ENCODE measurements around the gene OR10G8.

DNA sequence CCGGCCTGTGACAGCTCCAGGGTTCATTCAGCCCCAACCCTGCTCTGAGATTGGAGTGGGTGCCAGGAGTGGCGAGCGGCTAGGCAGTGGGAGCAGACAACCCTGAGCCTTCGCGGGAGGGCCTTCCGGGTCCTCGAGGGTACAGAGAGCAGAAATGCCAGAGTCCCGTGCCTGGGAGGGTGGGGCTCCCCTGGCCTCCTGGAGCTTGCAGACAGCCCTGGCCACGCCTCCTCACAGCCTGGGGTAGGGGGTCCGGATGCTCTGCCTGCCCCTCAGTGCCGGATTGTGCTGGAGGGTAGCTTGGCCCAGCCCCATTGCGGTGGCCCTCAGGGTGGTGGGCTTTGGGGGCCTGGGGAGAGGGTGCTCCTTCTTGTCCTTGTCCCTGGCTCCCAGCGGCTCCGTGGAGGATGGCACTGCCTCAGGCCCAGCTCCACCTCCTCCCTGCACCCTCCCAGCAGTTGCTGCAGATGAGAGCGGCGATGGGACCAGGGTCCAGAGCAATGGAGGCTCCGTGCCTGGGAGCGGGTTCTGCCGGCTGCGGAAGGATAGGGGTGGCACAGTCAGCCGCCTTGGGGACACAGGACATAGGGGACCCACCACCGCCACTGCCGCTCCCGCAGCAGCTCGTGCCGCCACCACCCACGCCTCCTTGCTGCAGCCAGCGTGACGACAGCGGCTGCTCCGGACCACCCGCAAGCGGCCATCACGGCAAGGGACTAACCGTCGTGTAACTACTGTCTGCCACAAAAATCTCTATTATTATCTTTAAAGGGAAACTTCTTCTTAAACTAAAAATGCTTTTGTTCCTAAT is 49.4 kb downstream of the OR10G8 start:
- no peak for TF ChIP-seq ZNF274 (IDR thresholded peaks at IDR 0.05; ENCODE audit: low read depth, low read length)
- TF ChIP-seq SUZ12 (IDR thresholded peaks at IDR 0.05; ENCODE audit: extremely low read depth, insufficient read depth, insufficient read length) = no peak
- TF ChIP-seq YY1 (IDR thresholded peaks at IDR 0.05; ENCODE audit: insufficient read depth, insufficient read length) = no peak
